ENCODE data around the gene PRKAG2.

GRCh38 chr7:151699928-151700319, 177.0 kb downstream of the PRKAG2 start:
- TF ChIP-seq CTCF (conservative IDR thresholded peaks at IDR 0.05; ENCODE audit: low read length): no peak
- TF ChIP-seq EZH2phosphoT487 (IDR thresholded peaks at IDR 0.05; ENCODE audit: borderline replicate concordance): no peak
